Fibroblast of lung (primary cell): ENCODE data around the gene PKN3. TPM values are rescaled to one million over a fixed set of nuclear protein-coding genes. Genes with fewer than 3 reads are reported as not detected.

Source experiments
- DNase-seq, 2 donors: peaks; one replicate each; pipeline versions ENCODE4 v3.0.0 to v3.0.0-alpha.2; 2010; ENCODE audit warnings: low read depth in 2 of 2
- H2AFZ ChIP-seq: 2 replicates; pipeline ENCODE4 v1.5.1; 2012; ENCODE audit warnings: low read length, control low read depth, inconsistent platforms
- H3K27ac ChIP-seq: 2 replicates; pipeline ENCODE4 v1.5.1; 2011; ENCODE audit warnings: low read length, control low read depth; ENCODE audit not compliant: insufficient read depth
- H3K27me3 ChIP-seq: 2 replicates; pipeline ENCODE4 v1.5.1; 2011; ENCODE audit warnings: mild to moderate bottlenecking, low read length; ENCODE audit not compliant: control insufficient read depth, insufficient read depth
- H3K36me3 ChIP-seq: 2 replicates; pipeline ENCODE4 v1.5.1; 2011; ENCODE audit warnings: low read length; ENCODE audit not compliant: control insufficient read depth, insufficient read depth
- H3K4me1 ChIP-seq: 2 replicates; pipeline ENCODE4 v1.5.1; 2011; ENCODE audit warnings: low read length; ENCODE audit not compliant: control insufficient read depth, insufficient read depth; ENCODE audit errors: extremely low read depth
- H3K4me2 ChIP-seq: 2 replicates; pipeline ENCODE4 v1.5.1; 2011; ENCODE audit warnings: low read length, control low read depth; ENCODE audit not compliant: insufficient read depth; ENCODE audit errors: extremely low read depth
- H3K4me3 ChIP-seq, 4 experiments: fragments of 200-600 bp in 1 of 4; sonication (generic) in 1 of 4; replicated peaks in 1 of 4; 2 replicates each; pipeline ENCODE4 v1.5.1; 2011 to 2016; ENCODE audit warnings: low read length in 4 of 4, low read depth in 3 of 4, mild to moderate bottlenecking in 3 of 4, control low read depth in 2 of 4, inconsistent platforms in 1 of 4, mixed read lengths in 1 of 4; ENCODE audit not compliant: insufficient read depth in 1 of 4; ENCODE audit errors: control extremely low read depth in 1 of 4
- H3K79me2 ChIP-seq: 2 replicates; pipeline ENCODE4 v1.5.1; 2012; ENCODE audit warnings: mild to moderate bottlenecking, low read length, inconsistent platforms; ENCODE audit not compliant: control insufficient read depth, insufficient read depth
- H3K9ac ChIP-seq: 2 replicates; pipeline ENCODE4 v1.5.1; 2011; ENCODE audit warnings: mild to moderate bottlenecking, low read length, control low read depth; ENCODE audit not compliant: insufficient read depth
- H3K9me3 ChIP-seq: 2 replicates; pipeline ENCODE4 v1.5.1; 2012; ENCODE audit warnings: low read depth, low read length; ENCODE audit not compliant: control insufficient read depth, insufficient read depth
- H4K20me1 ChIP-seq: 2 replicates; pipeline ENCODE4 v1.5.1; 2011; ENCODE audit warnings: low read length; ENCODE audit not compliant: control insufficient read depth, insufficient read depth; ENCODE audit errors: extremely low read depth
- CTCF ChIP-seq, 2 donors: IDR thresholded peaks in 1 of 2; conservative IDR thresholded peaks in 1 of 2; 1 replicate in 1 of 2; 2 replicates in 1 of 2; pipeline ENCODE4 v1.5.1; 2011 to 2012; ENCODE audit warnings: low read length in 2 of 2, control low read depth in 1 of 2, inconsistent platforms in 1 of 2, low read depth in 1 of 2, mild to moderate bottlenecking in 1 of 2
- EZH2 ChIP-seq: IDR thresholded peaks from 2 replicates; pipeline ENCODE4 v1.5.1; 2012; ENCODE audit warnings: low read length, control low read depth, mild to moderate bottlenecking; ENCODE audit errors: missing control alignments
- polyA plus RNA-seq, 2 donors: library from polyadenylated mRNA; depleted of rRNA in 1 of 2; stranded (reverse) in 1 of 2; unstranded in 1 of 2; fragments of >200 nt; gene quantifications; 2 replicates each; pipeline ENCODE4 v1.2.1, GENCODE V29; 2011 to 2012; ENCODE audit warnings: missing spikeins in 1 of 2
- total RNA-seq: library from RNA; depleted of rRNA; stranded (reverse); fragments of >200 nt; gene quantifications from 2 replicates; pipeline ENCODE4 v1.2.1, GENCODE V29; 2014

Gene PKN3
- total and polyA plus RNA-seq, 2 donors (not counting 1 experiment from before 2014, with no cell fraction given), result 1.7 to 1.8 TPM

DNA sequence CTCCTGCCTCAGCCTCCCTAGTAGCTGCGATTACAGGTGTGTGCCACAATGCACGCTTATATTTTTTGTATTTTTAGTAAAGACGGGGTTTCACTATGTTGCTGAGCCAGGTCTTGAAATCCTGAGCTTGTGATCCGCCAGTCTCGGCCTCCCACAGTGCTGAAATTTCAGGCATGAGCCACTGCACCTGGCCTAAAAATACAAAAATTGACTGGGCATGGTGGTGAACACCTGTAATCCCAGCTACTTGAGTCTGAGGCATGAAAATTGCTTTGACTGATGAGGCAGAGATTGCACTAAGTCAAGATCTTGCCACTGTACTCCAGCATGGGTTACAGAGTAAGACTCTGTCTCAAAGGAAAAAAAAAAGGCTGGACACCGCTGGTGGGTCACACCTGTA is 32.5 kb upstream of the PKN3 start:
- H3K4me1 ChIP-seq, result no peaks in the 10 kb centered on the region
- no peak overlapping the region for H3K9ac ChIP-seq
- no peak for DNase-seq
- H2AFZ ChIP-seq, result no peak overlapping the region
- H3K27me3 ChIP-seq, result no peaks in the 10 kb centered on the region
- TF ChIP-seq CTCF (conservative IDR thresholded peaks at IDR 0.05 in 1 of 2, IDR thresholded peaks at IDR 0.05 in 1 of 2; ENCODE audit: low read depth in 1 of 2, low read length in 2 of 2) (no peak), EZH2 (no peak)
- H3K9me3 ChIP-seq, result no peaks in the 10 kb centered on the region
- H3K4me3 ChIP-seq, result no peak overlapping the region
- no peaks in the 10 kb centered on the region for H3K79me2 ChIP-seq
- H3K4me2 ChIP-seq, result no peak overlapping the region
- no peak overlapping the region for H3K27ac ChIP-seq
- no peaks in the 10 kb centered on the region for H4K20me1 ChIP-seq
- no peaks in the 10 kb centered on the region for H3K36me3 ChIP-seq

DNA sequence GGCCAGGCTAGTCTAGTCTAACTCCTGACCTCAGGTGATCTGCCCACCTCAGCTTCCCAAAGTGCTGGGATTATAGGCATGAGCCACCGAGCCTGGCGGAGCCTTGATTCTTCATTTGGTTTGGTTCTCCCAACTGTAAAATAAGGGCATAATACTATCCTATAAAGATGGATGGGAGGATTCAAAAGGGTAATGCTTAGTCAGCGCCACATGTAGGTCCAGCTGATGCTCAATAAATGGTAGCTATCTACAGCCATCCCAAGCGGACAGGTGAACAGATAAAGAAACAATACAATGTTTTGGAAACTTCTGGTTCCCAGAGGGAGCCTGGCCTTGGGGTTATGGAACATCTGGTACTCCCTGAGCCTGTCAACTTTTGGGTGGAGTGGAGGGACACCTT is 26.9 kb upstream of the PKN3 start:
- Histone ChIP-seq H4K20me1 (no peaks in the 10 kb centered on the region), H3K4me1 (no peaks in the 10 kb centered on the region), H3K4me2 (no peak overlapping the region), H3K9ac (no peak overlapping the region), H3K27me3 (no peaks in the 10 kb centered on the region), H3K27ac (no peak overlapping the region), H3K9me3 (no peaks in the 10 kb centered on the region), H3K4me3 (no peak overlapping the region), H3K79me2 (no peaks in the 10 kb centered on the region), H2AFZ (no peak overlapping the region), H3K36me3 (no peaks in the 10 kb centered on the region)
- no peak for DNase-seq
- no peak for TF ChIP-seq CTCF (conservative IDR thresholded peaks at IDR 0.05 in 1 of 2, IDR thresholded peaks at IDR 0.05 in 1 of 2; ENCODE audit: low read depth in 1 of 2, low read length in 2 of 2)
- TF ChIP-seq EZH2, result no peak

DNA sequence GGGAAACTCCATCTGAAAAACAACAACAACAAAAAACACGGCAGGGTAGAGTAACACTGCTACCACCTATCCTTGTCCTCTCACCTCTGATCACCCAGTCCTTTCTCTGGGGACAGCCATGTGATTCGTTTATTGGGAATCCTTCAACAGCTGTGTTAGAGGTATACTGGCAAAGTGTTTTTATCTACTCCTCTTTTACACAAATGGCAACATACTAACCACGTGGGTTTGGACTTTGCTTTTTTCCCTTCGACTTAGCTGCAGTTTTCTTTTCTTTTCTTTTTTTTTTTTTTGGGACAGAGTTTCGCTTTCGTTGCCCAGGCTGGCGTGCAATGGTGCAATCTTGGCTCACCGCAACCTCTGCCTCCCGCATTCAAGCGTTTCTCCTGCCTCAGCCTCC is 24.5 kb upstream of the PKN3 start:
- Histone ChIP-seq H4K20me1 (no peaks in the 10 kb centered on the region), H3K4me3 (no peak overlapping the region), H3K79me2 (no peaks in the 10 kb centered on the region), H3K4me2 (no peak overlapping the region), H2AFZ (no peak overlapping the region), H3K9ac (no peak overlapping the region), H3K4me1 (no peaks in the 10 kb centered on the region), H3K9me3 (no peaks in the 10 kb centered on the region), H3K27me3 (no peaks in the 10 kb centered on the region), H3K36me3 (no peaks in the 10 kb centered on the region), H3K27ac (no peak overlapping the region)
- TF ChIP-seq EZH2 (no peak), CTCF (conservative IDR thresholded peaks at IDR 0.05 in 1 of 2, IDR thresholded peaks at IDR 0.05 in 1 of 2; ENCODE audit: low read depth in 1 of 2, low read length in 2 of 2) (no peak)
- no peak for DNase-seq
